Neuronal stem cell (in vitro differentiated cells): ENCODE results near the gene DHX34.
A peak's percentile ranks its signal among the peaks of the same experiment; 100 is the strongest.
"Not testable (repeated sequence)": the region's sequence is repeated elsewhere in the genome, so short reads cannot be mapped to it uniquely, and the experiment has no call there.

Experiments used
- DNase-seq: peaks from one replicate; pipeline ENCODE4 v3.0.0-alpha.2; 2013; ENCODE audit warnings: low spot score
- H2AFZ ChIP-seq: one replicate; pipeline ENCODE4 v1.6.1; 2013; ENCODE audit warnings: mild to moderate bottlenecking, low read length, inconsistent platforms
- H2AK5ac ChIP-seq: 2 replicates; pipeline ENCODE4 v1.6.1; 2013; ENCODE audit warnings: low read depth, mild to moderate bottlenecking, inconsistent platforms, low read length, moderate library complexity, mixed read lengths
- H2BK120ac ChIP-seq: 2 replicates; pipeline ENCODE4 v1.6.1; 2013; ENCODE audit warnings: low read depth, mild to moderate bottlenecking, inconsistent platforms, low read length, moderate library complexity, mixed read lengths
- H2BK12ac ChIP-seq: one replicate; pipeline ENCODE4 v1.6.1; 2013; ENCODE audit warnings: low read length, inconsistent platforms
- H2BK15ac ChIP-seq: 2 replicates; pipeline ENCODE4 v1.6.1; 2013; ENCODE audit warnings: mild to moderate bottlenecking, low read length, inconsistent platforms, mixed read lengths
- H2BK5ac ChIP-seq: one replicate; pipeline ENCODE4 v1.6.1; 2013; ENCODE audit warnings: inconsistent platforms, mild to moderate bottlenecking, low read length, moderate library complexity
- H3K14ac ChIP-seq: one replicate; pipeline ENCODE4 v1.6.1; 2013; ENCODE audit warnings: low read length, inconsistent platforms
- H3K18ac ChIP-seq: 2 replicates; pipeline ENCODE4 v1.6.1; 2013; ENCODE audit warnings: low read length, inconsistent platforms
- H3K23ac ChIP-seq: 2 replicates; pipeline ENCODE4 v1.6.1; 2013; ENCODE audit warnings: low read depth, mild to moderate bottlenecking, mixed read lengths, low read length, inconsistent platforms; ENCODE audit not compliant: poor library complexity
- H3K27ac ChIP-seq: replicated peaks from 3 replicates; pipeline ENCODE4 v1.5.1; 2013; ENCODE audit warnings: low read length, inconsistent platforms
- H3K27me3 ChIP-seq, 3 experiments: 2 replicates each; pipeline ENCODE4 v1.6.1; 2013; ENCODE audit warnings: low read length in 3 of 3, mild to moderate bottlenecking in 2 of 3, inconsistent platforms in 1 of 3, low read depth in 1 of 3, mixed read lengths in 1 of 3, moderate library complexity in 1 of 3; ENCODE audit not compliant: control insufficient read depth in 3 of 3, insufficient read depth in 3 of 3
- H3K36me3 ChIP-seq, 2 donors: replicated peaks in 1 of 2; 2 replicates each; pipeline ENCODE4 v1.6.1; 2013; ENCODE audit warnings: low read length in 2 of 2; ENCODE audit not compliant: control insufficient read depth in 2 of 2, insufficient read depth in 2 of 2
- H3K4ac ChIP-seq: 2 replicates; pipeline ENCODE4 v1.6.1; 2013; ENCODE audit warnings: inconsistent platforms, mild to moderate bottlenecking, low read length, moderate library complexity
- H3K4me1 ChIP-seq, 2 donors: 1 replicate in 1 of 2; 2 replicates in 1 of 2; pipeline ENCODE4 v1.6.1; 2013; ENCODE audit warnings: low read length in 2 of 2, low read depth in 1 of 2; ENCODE audit not compliant: control insufficient read depth in 2 of 2, insufficient read depth in 1 of 2
- H3K4me2 ChIP-seq: one replicate; pipeline ENCODE4 v1.6.1; 2013; ENCODE audit warnings: mild to moderate bottlenecking, low read length, inconsistent platforms; ENCODE audit not compliant: insufficient read depth, poor library complexity, severe bottlenecking
- H3K4me3 ChIP-seq, 2 donors: 2 replicates each; pipeline ENCODE4 v1.5.1; 2013; ENCODE audit warnings: low read length in 2 of 2, mild to moderate bottlenecking in 2 of 2, inconsistent platforms in 1 of 2, moderate library complexity in 1 of 2
- H3K79me1 ChIP-seq: one replicate; pipeline ENCODE4 v1.6.1; 2013; ENCODE audit warnings: low read depth, mild to moderate bottlenecking, inconsistent platforms, low read length, moderate library complexity
- H3K9ac ChIP-seq: one replicate; pipeline ENCODE4 v1.6.1; 2013; ENCODE audit warnings: mild to moderate bottlenecking, low read depth, low read length, inconsistent platforms; ENCODE audit not compliant: poor library complexity
- H3K9me3 ChIP-seq, 2 donors: replicated peaks in 1 of 2; 2 replicates each; pipeline versions ENCODE3 to v1.6.1; 2013; ENCODE audit warnings: low read length in 2 of 2, mild to moderate bottlenecking in 2 of 2, inconsistent platforms in 1 of 2, low read depth in 1 of 2, mixed read lengths in 1 of 2, moderate library complexity in 1 of 2; ENCODE audit not compliant: control insufficient read depth in 2 of 2, insufficient read depth in 1 of 2
- H4K8ac ChIP-seq: one replicate; pipeline ENCODE4 v1.6.1; 2013; ENCODE audit warnings: low read depth, mild to moderate bottlenecking, inconsistent platforms, low read length, moderate library complexity
- H4K91ac ChIP-seq: one replicate; pipeline ENCODE4 v1.6.1; 2013; ENCODE audit warnings: low read length, low read depth, mild to moderate bottlenecking, inconsistent platforms; ENCODE audit not compliant: poor library complexity
- WGBS, 2 donors: extraction: QIAGEN DNeasy Blood & Tissue Kit; methylation state at CpG; one replicate each; pipeline ENCODE4 v1.1.7; 2013; ENCODE audit warnings: missing lambda C conversion rate in 2 of 2, mixed read lengths in 1 of 2; ENCODE audit not compliant: insufficient read length in 2 of 2, insufficient replicate concordance in 1 of 2; ENCODE audit errors: extremely low coverage in 2 of 2; 5-methylcytosine and 5-hydroxymethylcytosine counted together

Gene DHX34

DNA sequence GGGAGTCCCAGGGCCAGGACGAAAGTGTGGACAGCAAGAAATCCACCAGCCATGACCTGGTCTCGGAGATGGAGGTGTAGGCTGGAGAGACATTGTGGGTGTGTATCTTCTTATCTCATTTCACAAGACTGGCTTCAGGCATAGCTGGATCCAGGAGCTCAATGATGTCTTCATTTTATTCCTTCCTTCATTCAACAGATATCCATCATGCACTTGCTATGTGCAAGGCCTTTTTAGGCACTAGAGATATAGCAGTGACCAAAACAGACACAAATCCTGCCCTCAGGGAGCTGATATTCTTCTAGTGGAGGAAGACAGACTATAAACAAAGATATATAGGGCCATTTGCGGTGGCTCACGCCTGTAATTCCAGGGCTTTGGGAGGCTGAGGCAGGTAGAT lies 7.4 kb upstream of the DHX34 start:
- H3K4me1 ChIP-seq, result no peaks in the 10 kb centered on the region
- no peak overlapping the region for H3K4me2 ChIP-seq
- no peak overlapping the region for H2AFZ ChIP-seq
- H3K27me3 ChIP-seq, result no peaks in the 10 kb centered on the region
- H3K23ac ChIP-seq, result no peak overlapping the region
- no CpG with 5 or more reads among the region's 4 CpGs for WGBS, 2 donors
- H3K27ac ChIP-seq, result no peak overlapping the region
- no peak overlapping the region for H4K91ac ChIP-seq
- no peak overlapping the region for H3K4me3 ChIP-seq
- no peaks in the 10 kb centered on the region for H3K36me3 ChIP-seq
- peak overlapping the region; percentile 75 for H3K14ac ChIP-seq
- H3K9ac ChIP-seq, result no peak overlapping the region
- no peaks in the 10 kb centered on the region for H3K9me3 ChIP-seq
- H2BK120ac ChIP-seq, result no peak overlapping the region
- H2BK15ac ChIP-seq, result no peak overlapping the region
- H2BK5ac ChIP-seq, result peak overlapping the region; percentile 53
- H2AK5ac ChIP-seq, result no peak overlapping the region
- no peak for DNase-seq
- peak overlapping the region; percentile 76 for H3K18ac ChIP-seq
- H3K4ac ChIP-seq, result no peak overlapping the region
- no peak overlapping the region for H4K8ac ChIP-seq
- no peaks in the 10 kb centered on the region for H3K79me1 ChIP-seq
- H2BK12ac ChIP-seq, result no peak overlapping the region

DNA sequence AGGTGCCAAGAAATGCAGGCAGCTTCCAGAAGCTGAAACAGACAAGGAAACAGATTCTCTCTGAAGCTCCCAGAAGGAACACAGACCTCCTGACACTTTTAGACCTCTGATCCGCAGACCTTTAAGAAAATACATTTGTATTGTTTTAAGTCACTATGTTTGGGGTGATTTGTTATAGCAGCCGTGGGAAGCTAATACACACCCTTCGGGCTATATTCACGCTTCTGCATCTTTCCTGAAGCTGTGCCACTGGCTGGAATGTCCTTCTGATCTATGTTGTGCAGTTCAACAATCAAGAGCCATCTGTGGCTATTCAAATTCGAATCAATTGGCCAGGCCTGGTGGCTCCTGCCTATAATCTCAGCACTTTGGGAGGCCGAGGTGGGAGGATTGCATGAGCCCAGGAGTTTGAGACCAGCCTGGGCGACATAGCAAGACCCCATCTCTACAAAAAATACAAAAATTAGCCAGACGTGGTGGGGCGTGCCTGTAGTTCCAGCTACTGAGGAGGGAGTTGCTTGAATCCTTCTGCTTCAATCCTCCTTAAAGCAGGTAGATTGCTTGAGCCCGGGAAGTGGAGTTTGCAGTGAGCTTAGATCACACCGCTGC lies 5.8 kb upstream of the DHX34 start:
- no CpG with 5 or more reads among the region's 11 CpGs for WGBS, 2 donors

GRCh38 chr19:47344425-47344824 lies 4.7 kb upstream of the DHX34 start:
- no peak overlapping the region for H3K4ac ChIP-seq
- H3K79me1 ChIP-seq, result peaks cover 4% of the 10 kb centered on the region
- H3K27me3 ChIP-seq, result no peaks in the 10 kb centered on the region
- H3K27ac ChIP-seq, result no peak overlapping the region
- WGBS, 2 donors, result no CpG with 5 or more reads among the region's 1 CpG
- H3K4me2 ChIP-seq, result no peak overlapping the region
- H3K4me1 ChIP-seq, result no peaks in the 10 kb centered on the region
- no peak overlapping the region for H4K91ac ChIP-seq
- no peak overlapping the region for H3K4me3 ChIP-seq
- no peak for DNase-seq
- no peak overlapping the region for H2BK12ac ChIP-seq
- no peak overlapping the region for H3K23ac ChIP-seq
- H4K8ac ChIP-seq, result no peak overlapping the region
- no peak overlapping the region for H3K9ac ChIP-seq
- no peak overlapping the region for H2BK120ac ChIP-seq
- H2BK5ac ChIP-seq, result no peak overlapping the region
- no peaks in the 10 kb centered on the region for H3K36me3 ChIP-seq
- H2AFZ ChIP-seq, result no peak overlapping the region
- no peak overlapping the region for H3K18ac ChIP-seq
- H2AK5ac ChIP-seq, result no peak overlapping the region
- H3K9me3 ChIP-seq, result no peaks in the 10 kb centered on the region
- H2BK15ac ChIP-seq, result no peak overlapping the region
- no peak overlapping the region for H3K14ac ChIP-seq

More for the DNA sequence above, 5.8 kb upstream of the DHX34 start:
- Histone ChIP-seq H2BK5ac (no peak overlapping the region), H3K14ac (no peak overlapping the region), H2AFZ (no peak overlapping the region), H3K27me3 (no peaks in the 10 kb centered on the region), H3K36me3 (no peaks in the 10 kb centered on the region), H2BK120ac (no peak overlapping the region), H3K27ac (no peak overlapping the region), H3K4me3 (no peak overlapping the region), H2BK12ac (no peak overlapping the region), H2BK15ac (no peak overlapping the region), H3K4me2 (no peak overlapping the region), H4K8ac (no peak overlapping the region), H3K4ac (no peak overlapping the region), H2AK5ac (no peak overlapping the region), H4K91ac (no peak overlapping the region), H3K18ac (no peak overlapping the region), H3K9ac (no peak overlapping the region), H3K23ac (no peak overlapping the region), H3K9me3 (no peaks in the 10 kb centered on the region), H3K4me1 (no peaks in the 10 kb centered on the region), H3K79me1 (peaks cover 2% of the 10 kb centered on the region)
- DNase-seq, result no peak

- WGBS, 2 donors, result no CpG with 5 or more reads among the region's 6 CpGs
- not testable (repeated sequence) for H3K27ac ChIP-seq, H4K91ac ChIP-seq, H3K4me3 ChIP-seq, H3K9me3 ChIP-seq, H2BK5ac ChIP-seq, H3K36me3 ChIP-seq, H3K23ac ChIP-seq, DNase-seq, H3K18ac ChIP-seq, H3K79me1 ChIP-seq, H2BK15ac ChIP-seq, H3K27me3 ChIP-seq, H3K9ac ChIP-seq, H2BK120ac ChIP-seq, H3K4me1 ChIP-seq, H3K4ac ChIP-seq, H2BK12ac ChIP-seq, H2AFZ ChIP-seq, H2AK5ac ChIP-seq, H4K8ac ChIP-seq, H3K4me2 ChIP-seq, H3K14ac ChIP-seq
Observed at GRCh38 chr19:47346024-47346423, 3.1 kb upstream of the DHX34 start.
